ENCODE results near the gene RPL39.
"Not testable (repeated sequence)": the region's sequence is repeated elsewhere in the genome, so short reads cannot be mapped to it uniquely, and the experiment has no call there.

The RPL39 gene

DNA sequence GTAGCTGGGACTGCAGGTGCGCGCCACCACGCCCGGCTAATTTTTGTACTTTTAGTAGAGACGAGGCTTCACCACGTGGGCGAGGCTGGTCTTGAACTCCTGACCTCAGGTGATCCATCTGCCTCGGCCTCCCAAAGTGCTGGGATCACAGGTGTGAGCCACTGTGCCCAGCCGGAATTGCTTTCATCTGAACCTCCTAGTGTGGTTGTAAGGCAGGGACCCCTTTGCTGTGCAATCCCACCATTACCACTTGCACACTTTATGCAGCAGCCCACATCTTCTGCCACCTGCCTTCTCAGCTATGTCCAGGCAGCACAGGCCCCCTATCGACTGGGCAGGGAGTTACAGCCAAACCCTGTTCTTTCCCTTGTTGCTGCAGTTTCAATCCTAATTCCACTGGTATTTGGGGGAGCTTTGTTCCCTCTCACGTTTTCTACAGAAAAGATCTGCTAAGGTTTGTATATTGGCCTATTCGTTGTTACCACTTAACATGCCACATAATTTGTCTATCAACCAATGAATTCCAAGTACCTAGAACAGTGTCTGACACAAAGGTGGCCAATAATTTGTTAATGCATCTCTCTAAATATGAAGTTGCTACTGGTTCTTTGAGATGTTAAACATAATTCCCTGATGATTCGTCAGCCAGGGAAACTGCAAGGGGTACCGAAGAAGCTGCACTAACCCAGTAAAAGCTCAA, 6.5 kb downstream of the RPL39 start:
- Mint-ChIP-seq H3K4me1 (peaks cover 37% of the 10 kb centered on the region), H3K27me3 (no peaks in the 10 kb centered on the region), H3K4me3 (peak overlapping the region; percentile 34), H3K27ac (peak overlapping the region; percentile 69), H3K9me3 (no peaks in the 10 kb centered on the region), H3K36me3 (ENCODE audit: low read depth) (peaks cover 58% of the 10 kb centered on the region)
- ATAC-seq (peak; percentile 42), DNase-seq (peak; percentile 44)

DNA sequence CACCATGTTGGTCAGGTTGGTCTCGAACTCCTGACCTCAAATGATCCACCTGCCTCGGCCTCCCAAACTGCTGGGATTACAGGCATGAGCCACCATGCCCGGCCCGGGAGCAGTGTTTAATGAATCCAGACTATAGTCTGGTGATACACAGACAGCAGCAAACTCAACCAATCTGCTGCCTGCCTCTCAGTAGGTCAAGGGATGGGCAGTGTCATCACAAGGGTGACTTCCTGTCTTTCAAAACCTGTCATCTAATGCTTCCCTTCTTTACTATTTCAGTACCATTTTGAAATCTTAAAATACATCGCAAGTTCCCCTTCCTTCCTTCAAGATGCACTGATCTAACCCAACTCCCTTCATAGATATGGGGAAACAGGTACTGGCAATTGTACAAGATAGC, 8.4 kb downstream of the RPL39 start:
- peaks cover 39% of the 10 kb centered on the region for H3K36me3 Mint-ChIP-seq (ENCODE audit: low read depth)

DNA sequence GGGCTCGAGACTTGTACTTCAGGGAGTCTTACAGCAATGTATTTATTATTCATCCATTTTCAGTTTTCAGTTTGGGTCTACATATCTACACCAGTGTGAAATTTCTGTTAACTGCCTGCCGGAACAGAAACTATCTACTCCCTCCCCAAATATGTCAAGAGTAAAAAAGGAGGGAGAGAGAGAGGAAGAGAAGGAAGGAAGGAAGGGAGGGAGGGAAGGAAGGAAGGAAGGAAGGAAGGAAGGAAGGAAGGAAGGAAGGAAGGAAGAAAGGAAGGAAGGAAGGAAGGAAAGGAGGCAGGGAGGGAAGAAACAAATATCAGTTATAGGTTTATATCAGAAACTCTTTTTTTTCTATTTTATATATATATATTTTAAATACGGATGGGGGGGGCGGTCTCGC, 12.6 kb downstream of the RPL39 start:
- H3K4me1 Mint-ChIP-seq: peaks cover 9% of the 10 kb centered on the region
- H3K4me3 Mint-ChIP-seq: no peak overlapping the region
- no peak overlapping the region for H3K27ac Mint-ChIP-seq
- peaks cover 9% of the 10 kb centered on the region for H3K36me3 Mint-ChIP-seq (ENCODE audit: low read depth)
- DNase-seq (no peak), ATAC-seq (no peak)
- no peaks in the 10 kb centered on the region for H3K27me3 Mint-ChIP-seq
- H3K9me3 Mint-ChIP-seq: no peaks in the 10 kb centered on the region

More for the DNA sequence above, 8.4 kb downstream of the RPL39 start:
- no peak for ATAC-seq
- no peak overlapping the region for H3K27ac Mint-ChIP-seq
- H3K4me1 Mint-ChIP-seq: peaks cover 29% of the 10 kb centered on the region
- no peak overlapping the region for H3K4me3 Mint-ChIP-seq
- H3K9me3 Mint-ChIP-seq: no peaks in the 10 kb centered on the region
- no peak for DNase-seq
- H3K27me3 Mint-ChIP-seq: no peaks in the 10 kb centered on the region

DNA sequence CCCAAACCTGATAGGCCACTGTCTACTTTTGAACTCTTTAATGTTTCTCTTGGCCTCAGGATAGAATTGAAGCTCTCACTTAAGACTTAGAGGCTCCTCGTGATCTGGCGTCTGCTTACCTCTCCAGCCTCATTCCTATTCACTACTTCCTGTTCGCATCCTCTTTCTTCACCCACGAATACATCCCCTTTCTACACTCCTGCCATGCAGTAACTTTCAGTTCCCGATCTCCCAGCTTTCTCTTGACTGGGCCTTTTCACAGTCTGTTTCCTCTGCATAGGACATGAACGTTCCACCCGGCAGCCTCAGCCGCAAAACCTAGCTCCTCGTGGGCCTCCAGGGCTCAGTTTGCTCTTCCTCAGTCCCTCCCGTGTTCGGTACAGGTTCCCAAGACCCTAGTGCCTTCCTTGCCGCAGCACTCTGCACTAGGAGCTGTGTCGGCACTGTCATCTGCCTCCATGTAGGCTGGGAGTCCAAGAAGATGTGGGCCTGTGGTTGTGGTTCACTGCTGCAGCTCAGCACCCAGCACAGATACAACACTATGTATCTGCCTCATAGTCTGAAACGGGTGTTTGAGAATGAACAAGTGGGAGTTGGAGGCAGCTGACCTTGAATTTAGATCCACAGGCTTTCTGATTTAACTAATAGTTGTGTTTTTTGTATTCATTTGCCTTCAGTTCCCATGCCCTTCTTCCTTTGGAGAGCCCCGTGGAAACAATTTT, 15.8 kb downstream of the RPL39 start:
- no peak for ATAC-seq

DNA sequence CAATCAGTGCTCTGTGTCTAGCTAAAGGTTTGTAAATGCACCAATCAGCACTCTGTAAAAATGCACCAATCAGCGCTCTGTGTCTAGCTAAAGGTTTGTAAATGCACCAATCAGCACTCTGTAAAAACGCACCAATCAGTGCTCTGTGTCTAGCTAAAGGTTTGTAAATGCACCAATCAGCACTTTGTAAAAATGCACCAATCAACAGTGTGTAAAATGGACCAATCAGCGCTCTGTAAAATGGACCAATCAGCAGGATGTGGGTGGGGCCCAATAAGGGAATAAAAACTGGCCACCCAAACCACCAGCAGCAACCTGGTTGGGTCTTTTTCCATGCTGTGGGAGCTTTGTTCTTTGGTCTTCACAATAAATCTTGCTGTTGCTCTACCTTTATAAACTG, 22.0 kb downstream of the RPL39 start:
- ATAC-seq; H3K27ac Mint-ChIP-seq; H3K36me3 Mint-ChIP-seq (ENCODE audit: low read depth); H3K4me3 Mint-ChIP-seq; H3K27me3 Mint-ChIP-seq; H3K9me3 Mint-ChIP-seq; DNase-seq; H3K4me1 Mint-ChIP-seq: not testable (repeated sequence)

More for the DNA sequence above, 15.8 kb downstream of the RPL39 start:
- Mint-ChIP-seq H3K27ac (peak overlapping the region; percentile 5), H3K36me3 (ENCODE audit: low read depth) (peaks cover under 1% of the 10 kb centered on the region), H3K4me1 (peaks cover 5% of the 10 kb centered on the region), H3K4me3 (no peak overlapping the region), H3K27me3 (no peaks in the 10 kb centered on the region), H3K9me3 (no peaks in the 10 kb centered on the region)
- no peak for DNase-seq

DNA sequence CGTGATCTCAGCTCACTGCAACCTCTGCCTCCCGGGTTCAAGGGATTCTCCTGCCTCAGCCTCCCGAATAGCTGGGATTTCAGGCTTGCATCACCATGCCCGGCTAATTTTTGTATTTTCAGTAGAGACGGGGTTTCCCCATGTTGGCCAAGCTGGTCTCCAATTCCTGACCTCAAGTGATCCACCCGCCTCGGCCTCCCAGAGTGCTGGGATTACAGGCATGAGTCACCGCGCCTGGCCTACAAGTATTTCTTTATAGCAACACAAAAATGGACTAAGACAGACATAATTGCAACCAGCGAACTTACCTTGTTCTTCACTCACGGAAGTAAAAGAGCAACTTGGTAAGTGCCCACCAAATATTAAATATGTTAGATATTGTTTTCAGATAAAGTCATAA, 23.0 kb downstream of the RPL39 start:
- DNase-seq; H3K9me3 Mint-ChIP-seq; ATAC-seq; H3K36me3 Mint-ChIP-seq (ENCODE audit: low read depth); H3K4me1 Mint-ChIP-seq; H3K4me3 Mint-ChIP-seq; H3K27me3 Mint-ChIP-seq; H3K27ac Mint-ChIP-seq: not testable (repeated sequence)

DNA sequence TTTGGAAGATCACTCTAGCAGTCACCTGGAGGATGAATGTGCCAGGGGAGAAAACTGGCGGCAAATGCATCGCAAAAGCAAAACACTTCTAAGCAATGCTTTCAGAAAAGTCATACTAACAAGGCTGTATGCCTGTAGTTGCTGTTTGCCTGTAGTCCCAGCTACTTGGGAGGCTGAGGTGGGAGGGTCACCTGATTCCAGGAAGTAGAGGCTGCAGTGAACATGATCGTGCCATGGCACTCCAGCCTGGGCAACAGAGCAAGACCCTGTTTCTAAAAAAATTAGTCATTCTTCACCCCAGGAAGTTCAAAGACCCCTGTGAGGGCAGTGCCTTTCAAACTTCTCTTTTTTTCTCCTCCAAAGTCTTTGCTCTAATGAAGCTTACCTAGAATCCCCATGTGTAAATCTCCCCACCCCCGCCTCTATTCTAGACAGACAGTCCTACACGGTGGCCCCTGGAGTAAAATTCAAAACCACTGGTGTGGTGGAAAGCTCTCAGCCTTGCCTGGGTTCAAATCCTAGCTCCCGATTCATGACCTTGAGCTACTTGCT, 27.5 kb downstream of the RPL39 start:
- no peak overlapping the region for H3K4me3 Mint-ChIP-seq
- no peak overlapping the region for H3K27ac Mint-ChIP-seq
- ATAC-seq (no peak), DNase-seq (no peak)
- no peaks in the 10 kb centered on the region for H3K9me3 Mint-ChIP-seq
- peaks cover 3% of the 10 kb centered on the region for H3K36me3 Mint-ChIP-seq (ENCODE audit: low read depth)
- H3K27me3 Mint-ChIP-seq: no peaks in the 10 kb centered on the region
- peaks cover 8% of the 10 kb centered on the region for H3K4me1 Mint-ChIP-seq

DNA sequence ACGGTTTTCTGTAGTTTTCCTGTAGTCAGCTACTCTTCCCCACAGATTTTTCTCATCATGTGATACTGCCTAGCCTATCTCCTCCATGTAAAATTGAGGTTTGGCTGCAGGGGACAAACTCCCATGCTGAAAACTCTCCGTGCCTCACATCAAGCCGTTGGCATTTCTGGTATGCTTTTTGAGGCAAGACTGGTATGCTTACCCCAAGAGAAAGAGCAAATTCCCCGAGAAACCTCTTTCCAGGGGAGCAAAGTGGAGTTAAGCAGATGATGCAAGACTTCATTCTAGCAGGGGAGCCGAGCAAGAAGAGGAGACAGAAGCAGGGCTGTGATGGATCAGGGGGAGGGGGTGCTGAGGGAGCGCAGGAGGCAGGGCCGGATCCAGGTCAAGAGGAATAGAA, 28.2 kb downstream of the RPL39 start:
- no peaks in the 10 kb centered on the region for H3K27me3 Mint-ChIP-seq
- H3K36me3 Mint-ChIP-seq (ENCODE audit: low read depth): peaks cover 3% of the 10 kb centered on the region
- ATAC-seq (no peak), DNase-seq (no peak)
- no peaks in the 10 kb centered on the region for H3K9me3 Mint-ChIP-seq
- H3K27ac Mint-ChIP-seq: no peak overlapping the region
- peaks cover 8% of the 10 kb centered on the region for H3K4me1 Mint-ChIP-seq
- no peak overlapping the region for H3K4me3 Mint-ChIP-seq

DNA sequence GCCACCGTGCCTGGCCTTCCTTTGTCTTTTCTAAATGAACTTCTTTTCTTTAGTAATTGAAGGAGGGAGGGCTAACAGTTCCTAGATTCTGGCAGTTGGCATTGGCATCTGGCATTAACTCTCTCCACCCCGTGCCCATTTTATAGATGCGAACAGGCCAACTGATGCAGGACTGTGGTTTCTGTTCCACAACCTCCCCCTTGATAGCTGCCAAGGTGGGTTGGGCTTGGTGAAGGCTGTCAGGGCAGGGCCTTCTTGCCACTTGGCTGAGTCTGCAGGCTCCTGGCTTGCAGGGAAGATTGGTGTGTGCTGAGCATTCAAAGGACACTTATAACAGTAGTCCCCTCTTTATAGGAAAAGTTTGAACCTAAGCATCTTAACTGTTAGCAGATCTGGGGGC, 28.7 kb downstream of the RPL39 start:
- H3K9me3 Mint-ChIP-seq: no peaks in the 10 kb centered on the region
- DNase-seq: no peak

DNA sequence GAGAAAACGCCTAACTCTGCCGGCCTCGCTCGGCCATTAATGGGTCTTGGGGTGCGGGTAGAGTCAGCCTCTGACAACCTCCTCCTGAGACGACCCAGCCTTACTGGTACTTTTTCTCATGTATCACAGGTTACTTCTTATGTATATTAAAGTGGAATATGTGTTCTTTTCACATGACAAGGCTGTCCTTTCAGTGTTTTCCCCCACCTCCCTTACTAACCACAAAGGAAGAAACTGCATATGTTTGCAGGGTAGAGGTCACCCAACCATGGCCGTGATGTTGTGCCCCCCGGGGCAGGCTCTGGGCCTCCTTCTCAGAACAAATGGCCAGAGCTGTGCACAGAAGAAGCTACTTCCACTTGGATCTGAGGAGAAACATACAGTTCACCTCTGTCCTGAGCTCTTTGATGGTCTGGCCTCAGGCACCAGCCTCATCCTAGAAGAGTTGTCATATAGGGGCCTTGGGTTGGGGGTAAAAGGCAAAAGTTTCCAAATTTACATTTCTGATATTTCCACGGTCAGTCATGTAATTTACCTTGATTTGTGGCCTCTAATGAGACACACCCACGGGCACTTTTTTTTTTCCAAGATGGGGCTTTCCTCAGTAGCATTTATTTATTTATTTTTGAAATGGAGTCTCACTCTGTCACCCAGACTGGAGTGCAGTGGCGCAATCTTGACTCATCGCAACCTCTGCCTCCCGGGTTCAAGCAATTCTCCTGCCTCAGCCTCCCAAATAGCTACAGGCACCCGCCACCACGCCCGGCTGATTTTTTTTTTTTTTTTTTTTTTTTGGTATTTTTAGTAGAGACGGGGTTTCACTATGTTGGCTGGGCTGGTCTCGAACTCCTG, 31.2 kb downstream of the RPL39 start:
- H3K4me1 Mint-ChIP-seq: peaks cover 36% of the 10 kb centered on the region
- no peaks in the 10 kb centered on the region for H3K9me3 Mint-ChIP-seq
- H3K36me3 Mint-ChIP-seq (ENCODE audit: low read depth): no peaks in the 10 kb centered on the region
- no peaks in the 10 kb centered on the region for H3K27me3 Mint-ChIP-seq
- H3K4me3 Mint-ChIP-seq: no peak overlapping the region
- no peak for ATAC-seq
- no peak for DNase-seq
- no peak overlapping the region for H3K27ac Mint-ChIP-seq

More for the DNA sequence above, 28.7 kb downstream of the RPL39 start:
- peaks cover 11% of the 10 kb centered on the region for H3K4me1 Mint-ChIP-seq
- H3K27me3 Mint-ChIP-seq: no peaks in the 10 kb centered on the region
- H3K27ac Mint-ChIP-seq: no peak overlapping the region
- no peak overlapping the region for H3K4me3 Mint-ChIP-seq
- ATAC-seq: no peak
- H3K36me3 Mint-ChIP-seq (ENCODE audit: low read depth): peaks cover 2% of the 10 kb centered on the region

DNA sequence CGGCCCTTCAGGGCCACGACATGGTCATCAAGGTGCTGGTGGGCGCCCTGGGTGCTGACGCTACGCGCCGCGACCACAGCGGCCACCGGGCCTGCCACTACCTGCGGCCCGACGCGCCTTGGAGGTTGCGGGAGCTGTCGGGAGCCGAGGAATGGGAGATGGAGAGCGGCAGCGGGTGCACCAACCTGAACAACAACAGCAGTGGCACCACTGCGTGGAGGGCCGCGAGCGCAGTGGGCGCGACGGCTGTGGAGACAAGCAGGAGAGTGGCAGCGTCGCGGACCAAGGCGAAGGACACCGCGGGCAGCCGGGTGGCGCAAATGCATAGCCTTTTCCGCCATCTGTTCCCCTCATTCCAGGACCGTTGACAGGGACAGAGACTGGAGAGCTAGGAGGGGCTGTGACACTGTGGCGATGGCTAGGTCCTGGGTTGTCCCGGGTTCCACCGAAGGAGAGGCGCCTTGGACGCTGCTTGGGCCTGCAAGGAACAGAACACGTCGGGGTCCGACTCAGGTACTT, 32.1 kb downstream of the RPL39 start:
- Mint-ChIP-seq H3K9me3 (no peaks in the 10 kb centered on the region), H3K27me3 (no peaks in the 10 kb centered on the region), H3K27ac (no peak overlapping the region), H3K36me3 (ENCODE audit: low read depth) (no peaks in the 10 kb centered on the region), H3K4me3 (no peak overlapping the region), H3K4me1 (peaks cover 45% of the 10 kb centered on the region)
- no peak for ATAC-seq
- no peak for DNase-seq

DNA sequence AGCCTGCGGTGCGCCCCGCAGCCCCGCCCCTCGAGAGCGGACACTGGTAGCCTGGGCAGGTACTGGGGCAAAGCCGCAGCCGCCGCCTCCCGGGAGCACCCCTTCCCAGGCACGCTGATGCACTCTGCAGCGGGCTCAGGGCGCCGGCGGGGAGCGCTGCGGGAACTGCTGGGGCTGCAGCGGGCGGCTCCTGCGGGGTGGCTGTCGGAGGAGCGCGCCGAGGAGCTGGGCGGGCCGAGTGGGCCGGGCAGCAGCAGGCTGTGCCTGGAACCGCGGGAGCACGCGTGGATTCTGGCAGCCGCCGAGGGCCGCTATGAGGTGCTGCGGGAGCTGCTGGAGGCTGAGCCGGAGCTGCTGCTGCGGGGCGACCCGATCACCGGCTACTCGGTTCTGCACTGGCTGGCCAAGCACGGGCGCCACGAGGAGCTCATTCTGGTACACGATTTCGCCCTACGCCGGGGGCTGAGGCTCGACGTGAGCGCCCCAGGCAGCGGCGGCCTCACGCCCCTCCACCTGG, 32.6 kb downstream of the RPL39 start:
- no peaks in the 10 kb centered on the region for H3K36me3 Mint-ChIP-seq (ENCODE audit: low read depth)
- DNase-seq (peak; percentile 26), ATAC-seq (peak; percentile 16)
- H3K4me3 Mint-ChIP-seq: no peak overlapping the region
- H3K27ac Mint-ChIP-seq: no peak overlapping the region
- no peaks in the 10 kb centered on the region for H3K27me3 Mint-ChIP-seq
- H3K4me1 Mint-ChIP-seq: peaks cover 51% of the 10 kb centered on the region
- no peaks in the 10 kb centered on the region for H3K9me3 Mint-ChIP-seq

DNA sequence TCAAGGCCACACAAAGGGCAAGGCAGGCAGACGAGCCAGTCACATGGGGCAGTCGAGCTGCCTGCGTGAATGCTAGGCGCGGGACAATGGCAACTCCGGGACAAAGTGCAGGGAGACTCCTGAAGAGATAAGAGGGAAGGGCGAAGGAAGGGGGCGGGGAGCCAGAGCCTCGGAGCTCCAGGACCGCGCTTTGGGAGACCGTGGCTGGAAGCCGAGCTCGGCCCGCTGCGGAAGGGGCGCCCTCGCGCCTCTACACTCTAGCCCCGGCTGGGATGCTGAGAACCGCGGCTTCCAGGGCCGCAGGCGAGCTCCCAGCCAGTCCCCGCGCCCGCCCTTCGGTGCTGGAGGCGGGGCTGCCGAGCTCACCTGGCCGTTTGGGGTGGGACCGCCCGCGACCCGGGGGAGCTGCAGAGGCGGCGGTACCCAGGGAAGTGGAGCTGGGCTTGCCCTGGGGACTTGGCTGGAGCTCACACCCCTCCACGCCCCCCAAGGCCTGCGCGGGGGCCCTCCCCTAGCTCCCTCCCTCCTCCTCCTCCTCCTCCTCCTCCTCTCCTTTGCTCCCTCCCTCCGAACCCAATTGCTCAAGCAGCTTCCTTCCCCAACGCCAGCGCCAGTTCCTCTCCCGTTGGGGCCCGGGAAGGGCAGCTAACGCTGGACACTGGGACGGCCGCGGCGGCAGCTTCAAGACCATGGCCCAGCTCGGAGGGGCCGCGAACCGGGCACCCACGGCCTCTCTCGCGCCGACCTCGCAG, 33.3 kb downstream of the RPL39 start, which contains the start of gene SOWAHD:
TSS of gene SOWAHD (plus strand) at position 610 of the 752 bp plus-strand sequence. CDS start at position 690, 80 bp downstream.
- no peaks in the 10 kb centered on the region for H3K36me3 Mint-ChIP-seq (ENCODE audit: low read depth)

More for the DNA sequence above, 33.3 kb downstream of the RPL39 start, which contains the start of gene SOWAHD:
- ATAC-seq: no peak
- H3K27me3 Mint-ChIP-seq: no peaks in the 10 kb centered on the region
- H3K4me1 Mint-ChIP-seq: peaks cover 54% of the 10 kb centered on the region
- peak within 1 kb of the TSS; percentile 70 for H3K4me3 Mint-ChIP-seq
- peak within 1 kb of the TSS; percentile 92 for H3K27ac Mint-ChIP-seq
- no peaks in the 10 kb centered on the region for H3K9me3 Mint-ChIP-seq
- no peak for DNase-seq

Measured in activated naive CD8-positive, alpha-beta T cell treated with anti-CD3 and anti-CD28 coated beads, Interleukin-2, amount 50 U/mL, for 24 hours (primary cell).